ENCODE data around the gene ADAMTS15.

Gene ADAMTS15

DNA sequence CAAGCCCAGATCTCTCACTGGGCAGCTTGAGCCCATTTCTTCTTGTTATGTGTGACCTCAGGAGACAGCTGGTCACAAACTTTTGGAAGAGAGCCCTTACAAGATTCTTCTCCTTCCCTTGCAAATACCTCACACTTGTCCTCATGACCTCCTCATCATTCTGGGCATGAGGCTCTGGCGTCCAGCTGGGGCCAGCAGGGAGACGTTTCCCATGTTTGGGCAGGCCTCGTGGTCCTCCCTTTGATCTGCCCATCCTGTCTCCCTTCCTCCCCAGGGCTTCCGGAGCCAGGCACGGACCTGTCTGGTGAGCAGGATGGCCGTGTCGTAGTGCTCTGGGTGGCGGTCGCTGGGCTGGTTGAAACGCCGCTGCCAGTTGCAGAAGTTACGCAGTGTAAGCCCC, 29.7 kb upstream of the ADAMTS15 start:
- no peak for DNase-seq (ENCODE audit: low read depth)

DNA sequence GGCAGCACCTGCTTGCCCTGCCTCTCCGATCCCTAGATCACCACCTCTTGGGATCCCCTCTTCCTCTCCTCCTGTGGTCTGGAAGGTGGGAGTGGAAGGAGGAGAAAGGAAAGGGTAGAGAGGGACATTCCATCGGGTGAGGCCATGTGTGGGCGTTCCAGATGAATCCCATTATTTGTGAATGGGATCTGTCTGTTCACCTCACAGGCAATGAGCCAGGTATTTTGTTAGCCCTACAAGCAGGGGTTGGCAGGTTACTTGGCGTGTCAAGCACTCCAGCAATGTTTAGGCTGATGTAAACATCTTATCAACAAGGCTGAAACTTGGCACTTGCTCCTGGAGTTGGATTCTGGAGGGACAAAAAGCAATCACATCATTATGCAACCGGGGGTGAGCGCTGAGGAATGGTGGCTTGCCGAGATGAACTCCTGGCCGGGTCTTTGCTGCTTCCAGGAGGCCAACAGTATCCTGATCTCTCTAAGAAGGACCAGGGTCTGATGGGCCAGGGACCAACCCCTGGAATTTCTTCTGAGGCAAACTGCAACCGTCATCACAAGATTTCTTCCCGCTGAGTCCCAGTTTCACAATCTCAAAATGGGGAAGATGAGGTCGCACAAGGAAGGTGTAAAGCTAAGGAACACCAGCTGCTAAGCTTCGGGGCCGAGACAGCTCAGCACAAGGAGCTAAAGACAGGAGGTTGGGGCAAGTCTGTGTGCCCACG, 27.8 kb upstream of the ADAMTS15 start:
- no peak for DNase-seq (ENCODE audit: low read depth)

DNA sequence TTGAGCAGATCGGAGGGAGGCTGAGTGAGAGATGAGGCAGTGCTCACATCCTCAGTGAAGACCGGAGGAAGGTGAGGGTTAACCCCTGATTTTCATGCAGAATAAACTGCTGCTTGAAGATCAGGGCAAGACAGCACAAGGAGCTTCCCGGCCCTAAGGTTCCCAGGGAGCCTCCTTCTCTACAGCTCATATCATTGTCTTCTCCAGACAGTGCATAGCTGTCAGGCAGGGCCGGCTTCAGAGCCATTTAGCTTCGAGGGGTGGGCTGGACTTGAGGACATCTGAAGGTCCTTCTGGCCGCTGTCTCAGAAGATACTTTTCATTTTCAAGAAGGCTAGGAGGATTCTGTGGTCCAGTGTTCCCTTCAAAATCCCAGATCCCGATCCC, 27.3 kb upstream of the ADAMTS15 start:
- DNase-seq (ENCODE audit: low read depth), result no peak

DNA sequence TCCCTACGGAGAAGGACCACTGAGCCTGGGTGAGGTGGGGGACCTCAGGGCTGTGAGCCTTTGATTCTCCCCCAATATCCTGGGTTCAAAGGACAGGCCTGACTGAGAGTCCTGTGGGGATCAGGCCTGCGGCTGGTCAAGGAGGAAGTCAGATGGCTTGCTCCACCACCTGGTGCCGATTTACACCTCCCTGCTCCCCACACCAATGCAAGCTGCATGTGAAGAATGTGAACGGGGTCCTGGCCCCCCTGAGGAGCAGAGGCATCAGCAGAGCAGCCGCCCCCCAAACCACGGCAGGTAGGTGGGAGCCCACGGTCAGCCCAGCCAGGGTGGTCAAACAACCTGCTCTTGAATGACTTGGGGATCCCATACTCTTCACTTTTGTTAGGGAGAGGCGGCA, 26.7 kb upstream of the ADAMTS15 start:
- DNase-seq (ENCODE audit: low read depth), result no peak

DNA sequence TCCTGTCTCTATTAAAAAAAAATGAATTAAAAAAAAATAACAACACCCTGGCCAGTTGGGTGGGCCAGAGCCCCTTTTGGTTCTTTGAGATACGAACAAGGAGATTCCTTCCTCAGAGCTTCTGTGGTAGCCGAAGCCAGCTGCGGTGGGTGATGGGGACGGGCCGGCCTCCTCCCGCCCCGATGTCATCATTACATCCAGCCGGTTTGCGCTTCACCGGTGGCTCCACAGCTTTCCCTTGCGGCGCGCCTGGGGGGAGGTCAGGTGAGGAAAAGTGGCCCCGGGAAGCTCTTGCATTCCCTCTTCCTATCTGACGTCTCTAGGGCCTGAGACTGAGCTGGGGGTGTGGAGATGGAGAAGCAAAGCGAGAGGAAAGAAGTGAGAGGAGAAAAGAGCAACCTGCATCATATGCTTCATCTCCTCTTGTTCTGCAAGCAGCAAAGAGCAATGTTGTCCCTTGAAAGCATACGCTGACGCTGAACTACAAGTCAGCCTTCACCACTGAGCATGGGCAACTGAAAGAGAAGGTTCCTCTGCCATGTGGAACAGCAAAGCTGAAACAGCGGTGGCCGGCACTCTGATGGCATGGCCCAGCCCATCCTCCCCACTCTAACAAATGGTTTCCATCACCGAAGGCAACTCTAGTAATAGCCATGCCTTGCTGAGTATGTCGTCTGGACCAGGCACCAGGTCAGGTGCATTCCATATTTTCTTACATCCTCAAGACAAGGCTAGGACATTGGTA, 26.0 kb upstream of the ADAMTS15 start:
- no peak for DNase-seq (ENCODE audit: low read depth)

DNA sequence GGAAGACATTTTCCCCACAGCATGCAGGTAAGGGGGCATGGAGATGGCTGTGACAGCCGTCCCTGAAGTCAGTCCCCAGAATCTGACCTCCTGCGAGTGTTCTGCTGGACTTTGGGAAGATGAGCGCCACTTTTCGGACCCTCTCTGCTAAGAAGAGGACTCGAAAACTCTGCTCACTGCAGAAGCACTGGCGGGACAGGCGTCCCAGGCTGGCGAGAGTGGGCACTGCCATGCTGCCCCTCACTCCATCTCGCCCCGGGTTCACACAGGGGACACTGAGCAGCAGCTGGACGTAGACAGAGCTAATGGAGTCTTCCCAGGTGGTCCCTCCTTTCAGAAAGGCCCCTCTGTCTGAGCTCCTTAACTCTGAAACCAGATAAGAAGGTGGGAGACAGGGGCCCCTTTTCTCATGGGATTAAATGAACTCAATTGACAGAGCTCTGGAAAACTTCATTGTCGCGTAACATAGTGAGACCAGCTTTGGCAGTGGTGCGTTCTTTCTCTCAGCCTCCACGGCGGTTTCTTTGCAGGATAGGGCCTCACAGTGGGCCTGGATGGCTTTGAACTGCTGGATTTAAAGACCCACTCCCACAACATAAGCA, 24.8 kb upstream of the ADAMTS15 start:
- DNase-seq (ENCODE audit: low read depth), result no peak

DNA sequence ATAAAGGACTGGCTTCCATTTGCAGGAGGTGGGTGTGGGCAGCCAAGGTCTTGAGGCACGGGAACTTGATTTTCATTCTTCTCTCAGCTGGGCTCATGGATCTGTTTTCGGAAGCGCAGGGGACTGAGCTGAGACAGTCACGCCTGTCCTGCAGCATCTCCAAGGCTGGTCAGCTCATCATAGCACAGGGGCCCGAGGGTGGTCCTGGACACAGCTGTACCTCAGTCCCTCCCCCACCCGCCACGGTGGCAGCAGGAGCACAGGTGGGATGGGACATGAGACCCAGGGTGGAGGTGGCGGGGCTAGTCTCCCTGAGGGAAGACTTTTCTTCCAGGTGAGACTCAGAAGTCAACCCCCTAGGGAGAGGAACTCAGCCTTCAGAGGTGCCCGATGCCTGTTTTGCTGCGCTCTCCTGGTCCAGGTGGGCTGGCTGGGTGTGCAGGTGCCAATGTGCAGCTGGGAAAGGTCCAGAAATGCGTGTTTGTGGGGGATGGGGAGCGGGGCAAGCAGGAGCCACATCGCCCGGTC, 23.8 kb upstream of the ADAMTS15 start:
- DNase-seq (ENCODE audit: low read depth), result no peak

DNA sequence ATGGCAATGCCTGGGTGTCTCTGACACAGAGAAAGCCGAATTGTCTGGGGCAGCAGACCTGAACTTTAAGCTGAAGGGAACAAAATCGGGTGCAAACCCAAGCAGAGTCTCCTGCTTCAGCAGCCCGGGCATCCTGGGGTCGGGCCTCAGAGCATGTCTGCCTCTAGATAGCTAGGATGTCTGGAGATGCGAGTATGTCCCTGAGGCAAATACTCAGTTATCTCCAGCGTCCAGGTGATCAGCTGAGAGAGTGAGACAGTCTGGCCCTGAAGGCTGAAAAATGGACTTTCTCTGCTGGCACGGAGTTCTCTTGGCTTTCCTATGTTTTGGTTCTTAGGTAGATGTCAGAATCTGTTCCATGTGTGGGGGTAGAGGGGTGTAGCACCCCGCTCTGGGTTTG, 23.3 kb upstream of the ADAMTS15 start:
- DNase-seq (ENCODE audit: low read depth), result no peak

DNA sequence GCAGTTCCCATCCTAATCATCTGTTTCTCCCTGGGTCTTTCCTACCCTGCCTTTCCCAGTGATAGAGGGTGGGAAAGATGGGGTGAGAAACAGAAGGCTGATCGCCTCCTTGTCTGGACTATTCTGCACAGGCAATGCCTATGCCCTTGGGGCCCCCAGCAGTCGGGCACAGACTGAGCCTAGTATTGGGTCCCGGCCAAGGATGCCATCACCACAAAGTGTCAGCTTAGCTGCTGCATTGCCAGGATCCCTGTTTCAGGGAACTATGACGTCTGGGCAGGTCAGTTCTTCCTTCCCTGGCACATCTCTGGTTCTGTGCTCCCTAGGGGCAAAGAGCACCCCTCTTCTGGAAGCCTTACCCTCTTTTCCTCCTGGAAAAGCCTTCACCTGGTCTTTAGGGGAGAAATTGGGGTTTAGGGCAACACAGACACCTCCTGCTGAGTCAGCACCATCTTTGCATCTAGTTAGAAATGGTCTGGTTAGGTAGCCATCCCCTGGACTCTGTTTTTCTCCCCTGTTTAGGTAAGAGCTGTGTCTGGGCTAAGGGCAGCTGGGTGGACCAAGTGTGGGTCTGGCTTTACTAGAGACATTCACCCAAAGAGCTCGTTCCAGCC, 22.1 kb upstream of the ADAMTS15 start:
- no peak for DNase-seq (ENCODE audit: low read depth)

DNA sequence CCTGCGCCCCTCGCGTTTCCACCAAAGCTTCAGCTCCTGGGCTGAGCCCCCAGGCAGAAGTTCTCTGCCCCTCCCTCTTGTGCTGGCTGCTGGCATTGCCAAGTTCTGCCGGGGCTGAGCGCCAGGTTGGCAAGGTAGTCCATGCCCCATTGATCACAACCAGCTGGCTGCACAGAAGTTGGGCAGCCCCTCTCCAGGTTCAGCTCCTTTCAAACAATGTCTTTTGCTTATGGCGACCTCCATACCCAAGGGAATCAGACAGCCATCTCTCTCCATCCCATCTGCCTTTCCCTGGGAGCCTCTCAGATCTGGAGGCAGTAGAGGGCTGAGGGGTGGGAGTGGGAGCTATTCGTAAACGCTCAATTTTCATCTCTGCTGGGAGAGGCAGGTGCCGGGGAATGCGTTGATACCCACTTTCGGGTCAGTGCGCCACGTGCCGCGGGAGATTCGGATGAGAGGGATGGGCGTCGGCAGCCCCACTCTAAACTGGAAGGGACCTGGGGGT, 21.6 kb upstream of the ADAMTS15 start:
- no peak for DNase-seq (ENCODE audit: low read depth)

DNA sequence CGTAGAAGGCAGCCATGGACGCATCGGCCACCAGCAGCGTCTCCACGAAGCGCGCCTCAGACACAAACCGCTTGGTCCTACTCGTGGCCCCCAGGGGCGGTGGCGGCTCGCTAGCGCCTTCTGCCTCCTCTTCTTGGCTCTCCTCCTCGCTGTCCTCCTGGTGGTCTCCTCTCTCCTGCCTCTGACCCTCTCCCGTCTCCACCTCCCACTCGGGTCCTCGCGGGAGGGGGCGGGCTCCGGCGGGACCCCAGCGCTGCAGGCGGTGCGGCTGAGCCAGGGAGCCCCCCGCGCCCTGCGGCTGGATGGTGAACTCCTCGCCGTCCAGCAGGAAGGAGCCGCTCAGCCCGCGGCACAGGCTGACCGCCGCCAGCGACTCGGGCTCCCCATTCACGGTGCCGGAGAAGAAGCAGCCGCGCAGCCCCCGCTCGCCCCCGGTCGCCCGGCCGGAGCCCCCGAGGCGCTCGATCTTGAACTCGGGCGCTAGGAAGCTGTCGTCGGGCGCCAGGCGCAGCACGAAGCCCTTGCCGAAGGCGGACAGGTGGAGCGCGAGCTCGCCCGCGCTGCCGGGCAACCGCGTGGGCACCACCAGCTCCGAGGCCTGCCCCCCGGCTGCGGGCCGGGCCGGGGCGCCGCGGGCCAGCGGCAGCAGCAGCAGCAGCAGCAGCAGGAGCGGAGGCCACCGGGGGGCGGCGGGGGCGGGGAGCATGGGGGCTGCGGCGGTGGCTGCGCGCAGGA, 20.7 kb upstream of the ADAMTS15 start:
- no peak for DNase-seq (ENCODE audit: low read depth)

DNA sequence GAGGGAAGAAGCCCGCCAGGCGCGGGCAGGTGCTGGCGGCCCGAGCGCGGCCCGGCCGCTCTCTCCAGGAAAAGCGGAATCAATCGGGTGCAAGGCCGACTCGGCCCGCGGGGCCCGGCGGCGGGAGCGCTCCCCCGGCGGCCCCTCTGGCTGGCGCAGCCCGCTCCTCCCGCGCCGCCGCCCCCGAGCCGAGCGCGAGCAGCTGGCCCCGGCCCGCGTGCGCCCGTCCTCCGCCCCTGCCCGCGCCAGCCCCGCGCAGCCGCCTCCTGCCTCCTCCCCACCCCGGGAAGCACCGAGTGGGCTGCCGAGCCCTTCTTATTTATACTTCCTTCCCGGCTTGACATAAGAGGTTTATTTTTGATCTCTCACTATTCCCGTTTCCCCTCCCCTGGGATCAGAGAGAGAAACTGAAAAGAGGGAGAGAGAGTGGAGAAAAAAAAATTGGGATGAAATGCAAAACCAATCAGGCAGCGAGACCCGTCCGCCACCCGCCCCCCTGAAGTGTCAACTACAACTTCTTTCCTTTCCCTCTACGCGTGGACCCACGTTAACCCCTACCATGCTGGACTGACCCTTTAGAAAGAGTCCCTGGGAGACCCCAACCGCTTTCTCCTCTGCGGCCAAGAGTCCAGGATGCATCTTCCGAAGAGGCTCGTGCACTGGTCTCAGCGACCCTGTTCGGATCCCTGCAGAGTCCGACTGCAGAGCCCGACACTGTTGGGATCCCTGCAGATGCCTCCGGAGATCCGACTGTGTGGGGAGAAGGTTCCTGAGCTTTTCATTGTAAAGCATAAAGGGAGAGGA, 19.9 kb upstream of the ADAMTS15 start, which contains the start of gene ADAMTS8:
Gene ADAMTS8 (minus strand): TSS at position 294 of the 804 bp plus-strand sequence. CDS start 323 bp downstream, outside the sequence.
- DNase-seq (ENCODE audit: low read depth), result no peak

DNA sequence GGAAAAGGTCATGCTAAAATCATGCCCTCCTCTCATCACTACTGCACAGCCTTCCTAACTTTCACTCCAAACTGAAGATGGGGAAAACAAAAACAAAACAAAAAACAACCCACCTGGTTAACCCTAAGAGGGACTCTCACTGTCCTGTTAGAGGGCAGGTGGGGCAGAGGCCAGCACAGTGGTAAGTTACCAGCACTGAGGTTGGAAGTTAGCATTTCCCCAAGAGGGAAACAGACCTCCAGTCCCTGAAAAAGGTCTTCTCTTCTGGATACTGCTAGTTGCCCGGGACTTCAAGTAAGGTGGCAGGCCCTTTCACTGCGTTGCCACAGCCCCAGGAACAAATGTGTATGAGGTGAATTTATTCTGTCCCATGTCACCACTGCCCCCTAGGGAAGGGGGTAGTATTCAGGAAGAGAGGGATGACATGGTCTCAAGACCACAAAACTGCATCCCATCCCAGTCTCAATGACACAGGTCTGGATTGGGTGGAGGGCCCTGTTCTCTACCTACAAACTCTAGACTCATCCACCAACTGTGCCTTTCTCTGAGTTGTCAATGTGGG, 19.2 kb upstream of the ADAMTS15 start:
- DNase-seq (ENCODE audit: low read depth), result no peak

DNA sequence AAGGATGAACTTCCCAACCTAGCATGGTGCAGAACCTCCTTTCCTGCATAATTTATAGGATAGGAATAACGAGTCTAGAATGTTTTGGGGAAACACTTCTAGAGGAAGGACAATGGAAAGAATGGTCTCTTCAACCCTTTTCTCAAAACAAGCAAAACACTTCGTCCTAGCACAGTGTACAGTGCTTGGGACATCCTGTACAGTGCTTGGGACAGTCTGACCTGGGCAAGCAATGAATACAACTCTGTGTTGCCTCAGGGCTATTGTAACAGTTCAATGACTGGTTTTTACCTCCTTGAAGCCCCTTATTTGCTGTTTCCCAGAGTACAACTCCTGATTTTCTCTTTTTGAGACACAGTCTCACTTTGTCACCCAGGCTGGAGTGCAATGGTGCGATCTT, 18.5 kb upstream of the ADAMTS15 start:
- no peak for DNase-seq (ENCODE audit: low read depth)

DNA sequence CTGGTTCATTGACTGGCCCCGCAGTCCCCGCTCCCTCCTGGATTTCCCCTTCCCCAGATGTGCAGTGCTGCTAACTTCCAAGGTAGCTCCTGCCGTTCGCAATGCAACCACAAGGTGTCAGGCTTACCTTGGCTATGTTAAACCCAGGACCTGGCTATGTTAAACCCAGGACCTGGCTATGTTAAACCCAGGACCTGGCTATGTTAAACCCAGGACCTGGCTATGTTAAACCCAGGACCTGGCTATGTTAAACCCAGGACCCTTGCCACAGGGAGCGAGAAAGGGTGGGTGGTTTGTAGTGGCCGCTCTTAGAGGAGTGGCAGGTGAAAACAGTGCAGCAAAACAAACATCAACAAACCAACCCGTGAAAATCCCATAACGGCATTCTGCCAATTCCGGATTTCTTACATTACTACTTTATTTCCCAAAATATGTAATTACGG, 17.1 kb upstream of the ADAMTS15 start:
- peak; percentile 28 for DNase-seq (ENCODE audit: low read depth)

DNA sequence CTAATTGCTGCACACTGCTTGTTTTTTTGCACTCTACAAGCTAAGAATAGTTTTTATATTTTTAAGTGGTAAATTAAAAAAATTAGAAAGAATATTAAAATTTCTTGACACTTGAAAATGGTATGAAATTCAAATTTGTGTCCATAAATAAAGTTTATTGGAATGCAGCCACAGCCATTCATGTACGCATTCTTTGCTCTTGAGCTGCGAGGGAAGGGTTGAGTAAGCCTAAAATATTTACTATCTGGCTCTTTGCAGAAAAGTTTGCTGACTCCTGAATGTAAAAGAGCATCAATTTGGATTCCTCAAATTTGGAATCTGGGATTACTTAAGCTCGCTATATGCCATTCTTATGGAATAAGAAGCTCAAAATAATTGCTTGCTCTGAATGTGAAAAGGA, 16.6 kb upstream of the ADAMTS15 start:
- no peak for DNase-seq (ENCODE audit: low read depth)

DNA sequence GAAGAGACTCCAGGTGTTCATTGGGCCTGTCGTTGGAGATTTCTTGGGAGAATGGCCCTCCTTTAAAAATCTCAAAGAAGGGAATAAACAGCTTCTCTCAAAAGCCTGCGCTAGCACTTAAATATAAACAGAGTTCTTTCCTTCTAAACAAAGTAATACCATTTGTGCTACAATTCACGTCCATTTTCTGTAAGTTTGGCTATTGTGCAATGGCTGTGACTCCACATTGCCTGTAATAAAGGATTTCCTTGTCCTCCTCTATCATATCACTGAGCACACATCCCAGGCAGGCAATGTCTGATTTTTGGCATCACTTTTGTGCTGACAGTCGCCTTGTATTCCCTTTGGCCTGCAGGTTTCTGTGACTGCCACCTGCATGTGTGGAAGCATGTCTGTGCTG, 15.1 kb upstream of the ADAMTS15 start:
- DNase-seq (ENCODE audit: low read depth), result no peak

DNA sequence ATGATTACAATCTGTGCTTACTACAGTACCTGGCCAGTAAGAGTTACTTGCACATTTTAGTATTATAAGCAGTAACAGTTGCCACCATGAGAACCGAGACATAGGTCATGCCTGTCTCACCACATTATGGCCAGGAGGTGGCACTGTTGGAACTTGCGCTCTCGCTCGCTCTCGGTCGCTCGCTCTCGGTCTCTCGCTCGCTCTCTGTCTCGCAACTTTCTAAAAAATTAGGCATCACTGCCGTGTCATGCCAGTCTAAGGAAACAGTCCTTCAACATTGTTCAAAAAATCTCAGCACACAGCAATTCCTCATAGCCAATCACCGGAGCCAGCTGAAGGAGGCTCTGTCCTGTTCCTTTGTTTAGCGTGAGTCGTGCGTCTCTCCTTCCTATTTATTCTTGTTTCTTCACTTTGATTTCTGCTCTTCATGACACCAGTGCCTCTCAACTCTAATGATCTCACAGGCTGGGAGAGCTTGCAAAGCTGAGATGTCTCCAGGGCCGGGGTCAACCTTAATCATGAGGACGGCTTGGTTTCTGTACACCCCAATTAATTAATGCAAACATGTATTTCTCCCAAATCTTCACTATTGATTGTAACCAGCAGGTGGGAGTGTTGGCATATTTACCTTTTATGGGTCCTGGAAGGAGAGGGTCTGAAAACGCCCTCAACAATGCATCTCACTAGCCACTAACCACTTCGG, 13.8 kb upstream of the ADAMTS15 start:
- DNase-seq (ENCODE audit: low read depth), result peak; percentile 19

DNA sequence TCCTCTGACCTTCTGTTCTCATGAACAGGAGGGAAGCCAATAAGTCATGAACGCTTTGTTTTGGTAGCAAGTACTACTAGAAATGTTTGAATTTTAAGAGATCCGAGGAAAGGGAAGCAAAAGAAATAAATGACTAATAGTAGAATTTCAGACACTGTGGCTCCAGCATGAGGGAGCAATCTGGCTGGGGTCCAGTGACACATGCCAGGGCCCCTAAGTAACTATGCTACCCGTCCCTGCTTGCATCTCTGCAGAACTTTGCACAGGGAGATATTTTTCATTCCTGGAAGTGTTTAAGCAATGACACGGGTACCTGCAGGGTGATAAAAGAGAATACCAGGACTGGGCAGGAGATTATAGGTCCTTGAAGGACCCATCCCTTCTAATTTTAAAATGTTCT, 12.8 kb upstream of the ADAMTS15 start:
- DNase-seq (ENCODE audit: low read depth), result no peak

DNA sequence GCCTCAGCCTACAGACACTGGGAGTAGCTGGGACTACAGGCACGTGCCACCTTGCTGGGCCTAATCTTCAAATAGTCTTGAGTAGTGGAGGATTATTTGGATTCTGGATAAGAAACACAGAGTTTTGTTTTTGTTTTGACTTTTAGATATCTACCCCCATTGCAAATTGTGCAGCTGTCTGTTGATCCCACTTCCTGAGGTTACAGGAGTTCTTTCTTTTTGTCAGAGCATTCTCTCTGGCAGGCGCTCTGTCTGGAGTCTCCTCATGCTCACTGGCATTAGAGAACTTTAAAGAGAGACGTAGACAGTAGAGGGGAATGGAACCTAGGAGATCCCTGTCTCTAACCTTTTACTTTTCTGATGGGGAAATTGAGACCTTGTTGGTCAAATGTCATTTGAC, 12.3 kb upstream of the ADAMTS15 start:
- DNase-seq (ENCODE audit: low read depth), result no peak

Measured in activated T-helper 1 cell treated with Interleukin-2 at 50 U/mL for 16 hours (primary cell).